GM12872 (cell line): ENCODE results near the gene USP9X.

Experiments
- TF ChIP-seq, protein P1 (sequence below): IDR thresholded peaks from 3 replicates; pipeline ENCODE4 v1.5.1; 2011; ENCODE audit warnings: low read depth, mild to moderate bottlenecking, low read length, moderate library complexity; ENCODE audit not compliant: insufficient read depth

USP9X gene

DNA sequence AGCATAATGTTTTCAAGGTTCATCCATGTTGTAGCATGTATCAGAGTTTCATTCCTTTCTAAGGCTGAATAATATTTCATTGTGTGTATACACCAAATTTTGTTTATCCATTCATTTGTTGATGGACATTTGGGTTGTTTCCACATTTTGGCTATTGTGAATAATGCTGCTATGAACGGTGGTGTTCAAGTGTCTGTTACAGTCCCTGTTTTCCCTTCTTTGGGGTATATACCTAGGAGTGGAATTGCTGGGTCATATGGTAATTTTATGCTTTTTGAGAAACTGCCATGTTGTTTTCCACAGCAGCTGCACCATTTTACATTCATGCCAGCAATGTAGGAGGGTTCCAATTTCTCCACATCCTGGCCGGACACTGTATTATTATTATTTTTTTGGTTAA lies 3.4 kb upstream of the USP9X start:
- TF ChIP-seq, protein P1, sequence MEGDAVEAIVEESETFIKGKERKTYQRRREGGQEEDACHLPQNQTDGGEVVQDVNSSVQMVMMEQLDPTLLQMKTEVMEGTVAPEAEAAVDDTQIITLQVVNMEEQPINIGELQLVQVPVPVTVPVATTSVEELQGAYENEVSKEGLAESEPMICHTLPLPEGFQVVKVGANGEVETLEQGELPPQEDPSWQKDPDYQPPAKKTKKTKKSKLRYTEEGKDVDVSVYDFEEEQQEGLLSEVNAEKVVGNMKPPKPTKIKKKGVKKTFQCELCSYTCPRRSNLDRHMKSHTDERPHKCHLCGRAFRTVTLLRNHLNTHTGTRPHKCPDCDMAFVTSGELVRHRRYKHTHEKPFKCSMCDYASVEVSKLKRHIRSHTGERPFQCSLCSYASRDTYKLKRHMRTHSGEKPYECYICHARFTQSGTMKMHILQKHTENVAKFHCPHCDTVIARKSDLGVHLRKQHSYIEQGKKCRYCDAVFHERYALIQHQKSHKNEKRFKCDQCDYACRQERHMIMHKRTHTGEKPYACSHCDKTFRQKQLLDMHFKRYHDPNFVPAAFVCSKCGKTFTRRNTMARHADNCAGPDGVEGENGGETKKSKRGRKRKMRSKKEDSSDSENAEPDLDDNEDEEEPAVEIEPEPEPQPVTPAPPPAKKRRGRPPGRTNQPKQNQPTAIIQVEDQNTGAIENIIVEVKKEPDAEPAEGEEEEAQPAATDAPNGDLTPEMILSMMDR, result no peak

DNA sequence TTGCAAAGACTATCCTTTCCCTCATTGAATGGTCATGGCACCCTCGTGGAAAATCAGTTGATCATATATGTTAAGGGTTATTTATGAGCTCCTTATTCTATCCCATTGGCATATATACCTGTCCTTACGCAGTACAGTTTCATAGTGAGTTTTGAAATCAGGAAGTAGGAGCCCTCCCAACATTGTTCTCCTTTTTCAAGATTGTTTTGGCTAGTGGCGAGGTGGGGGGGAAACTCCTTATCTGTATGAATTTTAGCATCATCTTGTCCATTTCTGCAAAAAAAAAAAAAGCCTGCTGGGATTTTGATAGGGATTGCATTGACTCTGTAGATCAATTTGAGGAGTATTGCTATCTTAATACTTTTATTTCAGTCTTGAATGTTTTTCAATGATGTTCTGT lies 2.5 kb upstream of the USP9X start:
- TF ChIP-seq, protein P1, result no peak

DNA sequence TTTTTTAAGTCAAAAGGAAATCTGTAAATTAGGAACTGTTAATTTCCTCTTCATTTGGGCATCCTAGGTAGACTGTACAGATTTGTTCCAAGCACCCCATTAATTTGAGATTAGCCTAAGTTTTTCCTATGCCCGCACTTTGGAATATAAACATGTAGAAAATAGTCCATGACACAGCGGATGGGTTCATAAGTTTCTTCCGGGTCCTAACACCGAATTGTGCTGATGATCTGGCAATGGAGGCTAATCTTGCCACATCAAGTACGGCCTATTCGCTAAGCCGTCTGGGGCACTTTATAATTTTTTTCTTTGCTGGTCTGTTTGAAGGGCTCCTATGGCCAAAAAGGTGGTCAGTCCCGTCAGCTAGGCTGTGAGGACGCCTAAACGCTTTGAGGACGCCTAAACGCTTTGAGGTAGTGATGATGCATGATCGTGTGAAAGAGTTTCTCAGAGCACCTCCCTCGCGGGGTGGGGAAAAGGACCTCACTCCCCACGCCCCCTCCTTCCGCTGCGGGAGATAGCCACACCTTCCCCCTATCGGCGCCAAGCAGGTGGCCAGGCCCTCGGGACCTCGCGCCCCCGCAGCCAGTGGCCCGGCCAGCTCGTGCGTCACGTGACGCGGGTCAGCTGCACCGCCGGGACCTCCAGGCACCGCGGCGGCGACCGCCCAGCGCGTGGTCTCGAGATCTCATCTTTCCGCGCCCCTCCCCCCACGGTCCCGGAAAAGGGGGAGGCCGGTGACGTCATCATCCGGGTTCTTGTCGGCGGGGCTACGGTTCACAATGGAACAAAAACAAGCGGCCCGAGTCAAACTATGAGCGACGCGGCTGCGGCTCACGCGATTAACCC lies 977 bp upstream of the USP9X start:
- TF ChIP-seq, protein P1, result no peak

DNA sequence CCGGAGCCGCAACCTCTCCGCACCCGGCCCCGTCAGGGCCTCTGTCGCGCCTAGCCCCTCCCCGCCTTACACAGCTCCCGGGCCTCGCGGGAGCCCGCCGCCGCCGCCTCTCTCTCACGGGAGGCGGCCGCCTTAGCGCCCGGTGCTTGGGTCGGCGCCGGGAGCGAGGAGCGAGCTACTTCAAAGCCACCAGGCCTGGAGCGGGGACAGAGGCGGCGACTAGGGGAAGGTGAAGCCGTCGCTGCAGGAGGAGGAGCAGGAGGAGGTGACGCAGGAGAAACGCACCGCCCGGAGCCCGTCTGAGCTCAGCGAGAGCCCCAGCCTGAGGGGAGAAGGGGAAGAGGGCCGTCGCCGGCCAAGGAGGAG lies 250 bp downstream of the USP9X start:
- TF ChIP-seq, protein P1, result no peak

DNA sequence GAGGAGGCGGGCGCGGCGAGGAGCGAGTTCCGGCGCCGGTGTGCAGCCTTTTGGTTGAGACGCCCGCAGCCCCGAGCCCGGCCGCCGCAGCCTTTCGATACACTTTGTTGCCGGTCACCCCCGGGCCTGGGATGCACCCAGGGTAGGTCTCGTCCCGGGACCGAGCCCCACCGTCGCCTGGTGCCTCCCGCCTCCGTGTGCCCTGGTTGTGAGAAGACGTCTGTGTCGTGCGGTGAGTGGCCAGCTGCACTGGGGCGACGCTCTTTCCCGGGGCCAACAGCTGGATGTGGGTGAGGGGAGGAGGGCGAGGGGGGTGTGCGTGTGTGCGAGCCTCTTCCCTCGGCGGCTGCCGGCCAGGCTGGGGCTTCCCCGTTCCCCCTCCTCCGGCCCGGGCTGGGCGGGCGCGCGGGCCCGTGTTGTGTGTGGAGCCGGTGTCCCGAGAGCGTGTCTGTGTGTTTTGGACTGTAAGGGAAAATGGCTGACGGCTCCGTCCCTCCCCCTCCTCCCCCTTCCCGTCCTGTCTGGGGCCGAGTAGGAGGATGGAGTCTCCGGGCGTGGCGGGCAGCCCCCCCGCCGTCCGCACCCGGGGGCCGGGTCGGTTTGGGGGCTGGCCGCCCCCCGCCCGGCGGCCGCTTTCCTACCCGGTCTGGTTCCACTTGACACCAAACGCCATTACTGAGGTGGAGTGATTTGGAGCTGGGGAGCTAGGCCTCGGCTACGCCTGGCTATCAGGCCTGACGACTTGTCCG lies 807 bp downstream of the USP9X start:
- TF ChIP-seq, protein P1, result no peak

DNA sequence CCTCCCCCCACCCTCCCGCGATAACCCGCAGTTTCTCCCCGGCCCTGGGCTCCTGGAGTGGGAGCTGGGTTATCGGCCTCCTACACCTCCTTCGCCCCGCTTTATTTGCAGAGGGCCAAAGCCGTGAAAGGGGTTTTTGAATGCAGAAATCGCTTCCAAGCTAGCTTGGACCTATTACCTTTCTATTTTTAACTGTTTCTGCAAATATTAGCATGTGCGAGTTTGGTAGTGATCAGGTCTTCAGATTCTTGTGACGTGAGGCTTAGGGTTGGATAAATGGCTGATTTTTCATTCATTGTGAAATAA lies 1.3 kb downstream of the USP9X start:
- TF ChIP-seq, protein P1, result no peak

DNA sequence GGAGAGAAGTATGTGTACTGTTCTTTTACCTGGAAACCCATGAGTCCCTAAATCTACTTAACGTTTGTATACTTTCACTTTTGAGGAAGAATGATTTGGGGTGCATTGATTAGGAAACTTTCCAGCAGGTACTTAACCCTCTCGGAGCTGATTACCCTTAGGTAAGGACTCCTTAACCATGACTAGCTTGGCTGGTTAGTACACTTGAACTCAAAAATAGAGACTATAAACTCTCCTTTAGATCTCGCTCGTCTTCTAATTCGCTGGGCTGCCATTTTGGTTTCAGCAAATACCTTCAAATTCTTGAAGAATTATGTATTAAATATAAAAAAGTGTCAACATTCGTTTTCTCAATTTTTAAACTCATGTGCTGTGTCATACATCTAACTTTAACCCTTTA lies 2.0 kb downstream of the USP9X start:
- TF ChIP-seq, protein P1, result no peak
